Measurements from ENCODE around the gene WBP4. TPM values are rescaled to one million over a fixed set of nuclear protein-coding genes. Genes with fewer than 3 reads are reported as not detected.
A peak's percentile ranks its signal among the peaks of the same experiment; 100 is the strongest.

Gene WBP4
- total and polyA plus RNA-seq, 2 of the 13 experiments (the other 11 are each of a cell fraction or from before 2014, with no cell fraction given): 6.7 to 11.7 TPM

- no peak for TF ChIP-seq ZNF644 (CRISPR knock-in tag; IDR thresholded peaks at IDR 0.05; ENCODE audit: low read depth)
- no peak for TF ChIP-seq ZNF30 (CRISPR knock-in tag; IDR thresholded peaks at IDR 0.05)
- peak; percentile 79 for TF ChIP-seq U2AF1 (optimal IDR thresholded peaks at IDR 0.05; ENCODE audit: low read depth, low read length)
- no peak for TF ChIP-seq ZNF251 (CRISPR knock-in tag; IDR thresholded peaks at IDR 0.05)
- TF ChIP-seq ZNF773 (CRISPR knock-in tag; IDR thresholded peaks at IDR 0.05; ENCODE audit: borderline replicate concordance): no peak
- no peak for TF ChIP-seq NBN (conservative IDR thresholded peaks at IDR 0.05)
- TF ChIP-seq IRF1 (CRISPR knock-in tag; IDR thresholded peaks at IDR 0.05; ENCODE audit: low read depth): peak; percentile 91; the same call in 1 of the 2 replicates
- no peak for TF ChIP-seq RBAK (CRISPR knock-in tag; IDR thresholded peaks at IDR 0.05)
- no peak for TF ChIP-seq HMGA1 (CRISPR knock-in tag; conservative IDR thresholded peaks at IDR 0.05)
- no peak for TF ChIP-seq TRIM24 (CRISPR knock-in tag; IDR thresholded peaks at IDR 0.05)
- no peak for TF ChIP-seq TEAD3 (CRISPR knock-in tag; optimal IDR thresholded peaks at IDR 0.05; ENCODE audit: borderline replicate concordance)
- peak; percentile 56; the same call in 1 of the 2 replicates for TF ChIP-seq KDM2A (CRISPR knock-in tag; IDR thresholded peaks at IDR 0.05; ENCODE audit: borderline replicate concordance, low read depth)
- peak; percentile 79; the same call in 1 of the 2 replicates for TF ChIP-seq KMT2B (CRISPR knock-in tag; IDR thresholded peaks at IDR 0.05)
- TF ChIP-seq RNF219 (CRISPR knock-in tag; IDR thresholded peaks at IDR 0.05): no peak
- TF ChIP-seq KIAA2018 (CRISPR knock-in tag; IDR thresholded peaks at IDR 0.05; ENCODE audit: borderline replicate concordance): no peak
- peak; percentile 31; the same call in 1 of the 2 replicates for TF ChIP-seq ZNF275 (CRISPR knock-in tag; IDR thresholded peaks at IDR 0.05; ENCODE audit: borderline replicate concordance)
- peak; percentile 73; the same call in 1 of the 2 replicates for TF ChIP-seq ZNF292 (CRISPR knock-in tag; IDR thresholded peaks at IDR 0.05; ENCODE audit: borderline replicate concordance, low read depth)
- peak; percentile 68; the same call in 1 of the 2 replicates for TF ChIP-seq ZNF230 (CRISPR knock-in tag; IDR thresholded peaks at IDR 0.05)
Observed at GRCh38 chr13:41060082-41060723, 1.1 kb upstream of the WBP4 start (continued).

All from HepG2 (cell line).